HepG2 (cell line): Measurements from ENCODE around the gene ALMS1. TPM values are rescaled to one million over a fixed set of nuclear protein-coding genes. Genes with fewer than 3 reads are reported as not detected.

ENCODE experiments used
- ERF ChIP-seq: IDR thresholded peaks from 2 replicates; pipeline ENCODE4 v1.6.1; 2018; ENCODE audit warnings: missing biosample characterization, missing genetic modification reagents
- FOSL2 ChIP-seq: sonication (generic); formaldehyde crosslinking; IDR thresholded peaks from 2 replicates; pipeline ENCODE4 v1.4.0; 2020; ENCODE audit warnings: missing genetic modification reagents
- FOXK1 ChIP-seq: sonication (generic); formaldehyde crosslinking; IDR thresholded peaks from 2 replicates; pipeline ENCODE4 v1.4.0; 2020; ENCODE audit warnings: low read depth, missing genetic modification reagents, borderline replicate concordance
- HNF4G ChIP-seq, 2 experiments: sonication (generic) in 1 of 2; formaldehyde crosslinking in 1 of 2; IDR thresholded peaks; 2 replicates each; pipeline versions ENCODE4 v1.4.0 to v1.6.1; 2011 to 2020; ENCODE audit warnings: borderline replicate concordance in 2 of 2, low read depth in 2 of 2, mild to moderate bottlenecking in 2 of 2, low read length in 1 of 2, missing genetic modification reagents in 1 of 2, moderate library complexity in 1 of 2
- MZF1 ChIP-seq: sonication (generic); formaldehyde crosslinking; IDR thresholded peaks from 2 replicates; pipeline ENCODE4 v1.8.1; 2023; ENCODE audit warnings: mild to moderate bottlenecking, missing genetic modification reagents, borderline replicate concordance
- NCOA1 ChIP-seq: sonication (generic); formaldehyde crosslinking; IDR thresholded peaks from 2 replicates; pipeline ENCODE4 v1.9.0; 2021; ENCODE audit warnings: missing genetic modification reagents
- NCOA5 ChIP-seq: sonication (generic); formaldehyde crosslinking; IDR thresholded peaks from 2 replicates; pipeline ENCODE4 v1.4.0; 2020; ENCODE audit warnings: missing genetic modification reagents
- NFATC3 ChIP-seq: sonication (generic); formaldehyde crosslinking; IDR thresholded peaks from 2 replicates; pipeline ENCODE4 v1.5.1; 2020; ENCODE audit warnings: mild to moderate bottlenecking, missing genetic modification reagents
- NFRKB ChIP-seq: fragments of 450-650 bp; IDR thresholded peaks from 2 replicates; pipeline ENCODE4 v1.6.1; 2017
- NR3C1 ChIP-seq: sonication (generic); formaldehyde crosslinking; IDR thresholded peaks from 2 replicates; pipeline ENCODE4 v1.4.0; 2020; ENCODE audit warnings: missing genetic modification reagents
- PAF1 ChIP-seq: IDR thresholded peaks from 2 replicates; pipeline ENCODE4 v1.6.1; 2016; ENCODE audit warnings: missing genetic modification reagents, missing compliant biosample characterization
- PHF5A ChIP-seq: IDR thresholded peaks from one replicate; pipeline ENCODE4 v1.6.1; 2018; ENCODE audit warnings: low read depth, missing genetic modification reagents; ENCODE audit not compliant: unreplicated experiment
- PHF8 ChIP-seq: sonication (generic); formaldehyde crosslinking; IDR thresholded peaks from 2 replicates; pipeline ENCODE4 v1.5.0; 2020; ENCODE audit warnings: missing genetic modification reagents
- SAFB2 ChIP-seq: sonication (generic); formaldehyde crosslinking; IDR thresholded peaks from 2 replicates; pipeline ENCODE4 v1.5.1; 2020; ENCODE audit warnings: missing genetic modification reagents, low read depth, mild to moderate bottlenecking, borderline replicate concordance
- SIN3B ChIP-seq: fragments of 150-350 bp; IDR thresholded peaks from 2 replicates; pipeline ENCODE4 v1.6.1; 2014; ENCODE audit warnings: low read length
- ZFP36L2 ChIP-seq: sonication (generic); formaldehyde crosslinking; IDR thresholded peaks from 2 replicates; pipeline ENCODE4 v1.4.0; 2020; ENCODE audit warnings: missing genetic modification reagents
- ZSCAN12 ChIP-seq: sonication (generic); formaldehyde crosslinking; IDR thresholded peaks from 2 replicates; pipeline ENCODE4 v1.9.0; 2021; ENCODE audit warnings: mild to moderate bottlenecking, missing genetic modification reagents
- ZSCAN25 ChIP-seq: sonication (generic); formaldehyde crosslinking; IDR thresholded peaks from 2 replicates; pipeline ENCODE4 v1.8.0; 2022; ENCODE audit warnings: mild to moderate bottlenecking, missing genetic modification reagents
- ZZZ3 ChIP-seq: sonication (generic); formaldehyde crosslinking; IDR thresholded peaks from 2 replicates; pipeline ENCODE4 v1.4.0; 2020; ENCODE audit warnings: missing genetic modification reagents, mild to moderate bottlenecking, borderline replicate concordance
- polyA plus RNA-seq, 8 experiments: library from polyadenylated mRNA; depleted of rRNA in 3 of 8; stranded (reverse) in 7 of 8; unstranded in 1 of 8; fragments of >200 nt; fragmentation: Illumina TruSeq in 4 of 8; extraction: Trizol in 4 of 8; gene quantifications; 2 replicates each; pipeline versions ENCODE4 v1.2.1 to v1.2.3, GENCODE V29; 2011 to 2016; ENCODE audit warnings: low read depth in 4 of 8, missing spikeins in 1 of 8, mixed read lengths in 1 of 8; ENCODE audit not compliant: insufficient read depth in 1 of 8
- total RNA-seq, 5 experiments: library from RNA; depleted of rRNA; stranded (reverse); fragments of >200 nt; fragmentation: Illumina TruSeq; extraction: Trizol; gene quantifications; 2 replicates each; pipeline ENCODE4 v1.2.3, GENCODE V29; 2016; ENCODE audit warnings: low read depth in 1 of 5
- TF ChIP-seq, protein P1 (sequence below): sonication (generic); formaldehyde crosslinking; IDR thresholded peaks from 2 replicates; pipeline ENCODE4 v1.5.0; 2020; ENCODE audit warnings: mild to moderate bottlenecking, missing genetic modification reagents
- TF ChIP-seq, protein P2 (sequence below): sonication (generic); formaldehyde crosslinking; IDR thresholded peaks from 2 replicates; pipeline ENCODE4 v1.5.1; 2020; ENCODE audit warnings: missing genetic modification reagents, mild to moderate bottlenecking, borderline replicate concordance
- TF ChIP-seq, protein P3 (sequence below): sonication (generic); formaldehyde crosslinking; IDR thresholded peaks from 2 replicates; pipeline ENCODE4 v1.5.0; 2020; ENCODE audit warnings: mild to moderate bottlenecking, missing genetic modification reagents, borderline replicate concordance
- TF ChIP-seq, protein P4 (sequence below): IDR thresholded peaks from 2 replicates; pipeline ENCODE4 v1.6.1; 2016

Gene ALMS1
- total and polyA plus RNA-seq, 2 of the 13 experiments (the other 11 are each of a cell fraction or from before 2014, with no cell fraction given): 12.9 to 21.2 TPM

DNA sequence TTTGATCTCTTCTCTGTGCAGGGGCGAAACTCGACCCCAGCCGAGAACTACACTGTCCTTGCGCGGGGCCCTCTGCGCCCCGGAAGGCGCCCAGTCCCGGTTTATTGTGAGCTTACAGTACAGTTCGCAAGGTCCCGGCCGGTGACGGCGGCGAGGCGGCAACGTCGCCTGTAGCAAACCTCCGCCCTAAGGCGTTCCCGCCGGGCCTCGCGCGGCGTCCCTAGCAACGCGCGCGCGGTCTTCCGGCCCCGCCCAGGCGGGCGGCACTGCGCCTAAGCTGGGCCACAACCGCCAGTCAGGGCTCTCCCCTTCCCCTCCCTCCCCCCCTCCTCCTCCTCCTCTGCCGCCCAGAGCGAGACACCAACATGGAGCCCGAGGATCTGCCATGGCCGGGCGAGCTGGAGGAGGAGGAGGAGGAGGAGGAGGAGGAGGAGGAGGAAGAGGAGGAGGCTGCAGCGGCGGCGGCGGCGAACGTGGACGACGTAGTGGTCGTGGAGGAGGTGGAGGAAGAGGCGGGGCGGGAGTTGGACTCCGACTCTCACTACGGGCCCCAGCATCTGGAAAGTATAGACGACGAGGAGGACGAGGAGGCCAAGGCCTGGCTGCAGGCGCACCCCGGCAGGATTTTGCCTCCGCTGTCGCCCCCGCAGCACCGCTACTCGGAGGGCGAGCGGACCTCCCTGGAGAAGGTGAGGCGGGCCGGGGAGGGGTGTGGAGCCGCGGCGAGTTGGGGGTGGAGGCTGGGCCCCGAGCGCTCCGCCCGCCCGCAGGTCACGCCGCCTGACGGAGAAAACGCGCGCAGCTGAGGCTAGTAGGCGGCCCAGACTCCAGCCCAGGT, at the start of gene ALMS1 (continued):
- TF ChIP-seq NR3C1 (CRISPR knock-in tag): no peak
- TF ChIP-seq SAFB2: peak; percentile 51; the same call in 1 of the 2 replicates
- no peak for TF ChIP-seq SIN3B
- peak; percentile 35 for TF ChIP-seq FOSL2 (CRISPR knock-in tag)
- TF ChIP-seq NFRKB: no peak
- TF ChIP-seq, protein P1, sequence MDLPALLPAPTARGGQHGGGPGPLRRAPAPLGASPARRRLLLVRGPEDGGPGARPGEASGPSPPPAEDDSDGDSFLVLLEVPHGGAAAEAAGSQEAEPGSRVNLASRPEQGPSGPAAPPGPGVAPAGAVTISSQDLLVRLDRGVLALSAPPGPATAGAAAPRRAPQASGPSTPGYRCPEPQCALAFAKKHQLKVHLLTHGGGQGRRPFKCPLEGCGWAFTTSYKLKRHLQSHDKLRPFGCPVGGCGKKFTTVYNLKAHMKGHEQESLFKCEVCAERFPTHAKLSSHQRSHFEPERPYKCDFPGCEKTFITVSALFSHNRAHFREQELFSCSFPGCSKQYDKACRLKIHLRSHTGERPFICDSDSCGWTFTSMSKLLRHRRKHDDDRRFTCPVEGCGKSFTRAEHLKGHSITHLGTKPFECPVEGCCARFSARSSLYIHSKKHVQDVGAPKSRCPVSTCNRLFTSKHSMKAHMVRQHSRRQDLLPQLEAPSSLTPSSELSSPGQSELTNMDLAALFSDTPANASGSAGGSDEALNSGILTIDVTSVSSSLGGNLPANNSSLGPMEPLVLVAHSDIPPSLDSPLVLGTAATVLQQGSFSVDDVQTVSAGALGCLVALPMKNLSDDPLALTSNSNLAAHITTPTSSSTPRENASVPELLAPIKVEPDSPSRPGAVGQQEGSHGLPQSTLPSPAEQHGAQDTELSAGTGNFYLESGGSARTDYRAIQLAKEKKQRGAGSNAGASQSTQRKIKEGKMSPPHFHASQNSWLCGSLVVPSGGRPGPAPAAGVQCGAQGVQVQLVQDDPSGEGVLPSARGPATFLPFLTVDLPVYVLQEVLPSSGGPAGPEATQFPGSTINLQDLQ (CRISPR knock-in tag): 0 out of 2 replicates have a peak, but pooled peaks have one; percentile 23
- TF ChIP-seq PAF1 (CRISPR knock-in tag): no peak
- TF ChIP-seq, protein P2, sequence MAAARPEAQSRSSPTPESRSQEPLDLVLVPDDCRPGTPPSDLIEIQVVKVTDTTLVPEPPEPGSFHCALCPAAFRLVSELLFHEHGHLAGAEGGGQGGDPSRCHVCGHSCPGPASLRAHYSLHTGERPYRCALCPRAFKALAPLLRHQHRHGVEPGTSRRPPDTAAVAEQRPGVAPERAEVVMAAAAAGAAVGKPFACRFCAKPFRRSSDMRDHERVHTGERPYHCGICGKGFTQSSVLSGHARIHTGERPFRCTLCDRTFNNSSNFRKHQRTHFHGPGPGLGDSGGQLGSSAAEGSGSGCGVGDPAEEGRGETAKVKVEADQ: no peak
- TF ChIP-seq PHF8 (CRISPR knock-in tag): peak; percentile 97
- no peak for TF ChIP-seq PHF5A (CRISPR knock-in tag)
- 0 out of 2 replicates have a peak, but pooled peaks have one; percentile 82 for TF ChIP-seq ZFP36L2 (CRISPR knock-in tag)
- TF ChIP-seq MZF1 (CRISPR knock-in tag): 0 out of 2 replicates have a peak, but pooled peaks have one; percentile 59
- TF ChIP-seq, protein P3, sequence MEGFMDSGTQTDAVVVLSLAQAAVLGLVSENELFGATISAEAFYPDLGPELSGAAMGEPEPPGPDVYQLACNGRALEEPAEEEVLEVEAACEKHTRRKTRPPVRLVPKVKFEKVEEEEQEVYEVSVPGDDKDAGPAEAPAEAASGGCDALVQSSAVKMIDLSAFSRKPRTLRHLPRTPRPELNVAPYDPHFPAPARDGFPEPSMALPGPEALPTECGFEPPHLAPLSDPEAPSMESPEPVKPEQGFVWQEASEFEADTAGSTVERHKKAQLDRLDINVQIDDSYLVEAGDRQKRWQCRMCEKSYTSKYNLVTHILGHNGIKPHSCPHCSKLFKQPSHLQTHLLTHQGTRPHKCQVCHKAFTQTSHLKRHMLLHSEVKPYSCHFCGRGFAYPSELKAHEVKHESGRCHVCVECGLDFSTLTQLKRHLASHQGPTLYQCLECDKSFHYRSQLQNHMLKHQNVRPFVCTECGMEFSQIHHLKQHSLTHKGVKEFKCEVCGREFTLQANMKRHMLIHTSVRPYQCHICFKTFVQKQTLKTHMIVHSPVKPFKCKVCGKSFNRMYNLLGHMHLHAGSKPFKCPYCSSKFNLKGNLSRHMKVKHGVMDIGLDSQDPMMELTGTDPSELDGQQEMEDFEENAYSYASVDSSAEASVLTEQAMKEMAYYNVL (CRISPR knock-in tag): no peak; the same call in 1 of the 2 replicates
- TF ChIP-seq, protein P4, sequence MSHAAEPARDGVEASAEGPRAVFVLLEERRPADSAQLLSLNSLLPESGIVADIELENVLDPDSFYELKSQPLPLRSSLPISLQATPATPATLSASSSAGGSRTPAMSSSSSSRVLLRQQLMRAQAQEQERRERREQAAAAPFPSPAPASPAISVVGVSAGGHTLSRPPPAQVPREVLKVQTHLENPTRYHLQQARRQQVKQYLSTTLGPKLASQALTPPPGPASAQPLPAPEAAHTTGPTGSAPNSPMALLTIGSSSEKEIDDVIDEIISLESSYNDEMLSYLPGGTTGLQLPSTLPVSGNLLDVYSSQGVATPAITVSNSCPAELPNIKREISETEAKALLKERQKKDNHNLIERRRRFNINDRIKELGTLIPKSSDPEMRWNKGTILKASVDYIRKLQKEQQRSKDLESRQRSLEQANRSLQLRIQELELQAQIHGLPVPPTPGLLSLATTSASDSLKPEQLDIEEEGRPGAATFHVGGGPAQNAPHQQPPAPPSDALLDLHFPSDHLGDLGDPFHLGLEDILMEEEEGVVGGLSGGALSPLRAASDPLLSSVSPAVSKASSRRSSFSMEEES (CRISPR knock-in tag): peak; percentile 68
- TF ChIP-seq NFATC3: no peak
- TF ChIP-seq ERF (CRISPR knock-in tag): 0 out of 2 replicates have a peak, but pooled peaks have one; percentile 15
- peak; percentile 60; the same call in 1 of the 2 replicates for TF ChIP-seq ZZZ3 (CRISPR knock-in tag)
- peak; percentile 78 for TF ChIP-seq ZSCAN25
- TF ChIP-seq NCOA5 (CRISPR knock-in tag): no peak
- TF ChIP-seq ZSCAN12 (CRISPR knock-in tag): no peak
- TF ChIP-seq NCOA1: no peak
- peak; percentile 61 for TF ChIP-seq HNF4G (IDR thresholded peaks at IDR 0.05; ENCODE audit: borderline replicate concordance, low read depth, low read length)
- TF ChIP-seq HNF4G (CRISPR knock-in tag; IDR thresholded peaks at IDR 0.05; ENCODE audit: borderline replicate concordance, low read depth): no peak; the same call in 1 of the 2 replicates
- no peak; the same call in 1 of the 2 replicates for TF ChIP-seq FOXK1 (CRISPR knock-in tag)
